WI38 (cell line): ENCODE measurements around the gene GPX8.

ENCODE experiments used
- H3K4me3 ChIP-seq: 2 replicates; pipeline ENCODE4 v1.5.1; 2011; ENCODE audit warnings: low read depth, mild to moderate bottlenecking, control low read depth, low read length
- TF ChIP-seq, protein P1 (sequence below): IDR thresholded peaks from 2 replicates; pipeline ENCODE4 v1.5.1; 2012; ENCODE audit warnings: low read depth, mild to moderate bottlenecking, control low read depth, low read length

GPX8 gene

DNA sequence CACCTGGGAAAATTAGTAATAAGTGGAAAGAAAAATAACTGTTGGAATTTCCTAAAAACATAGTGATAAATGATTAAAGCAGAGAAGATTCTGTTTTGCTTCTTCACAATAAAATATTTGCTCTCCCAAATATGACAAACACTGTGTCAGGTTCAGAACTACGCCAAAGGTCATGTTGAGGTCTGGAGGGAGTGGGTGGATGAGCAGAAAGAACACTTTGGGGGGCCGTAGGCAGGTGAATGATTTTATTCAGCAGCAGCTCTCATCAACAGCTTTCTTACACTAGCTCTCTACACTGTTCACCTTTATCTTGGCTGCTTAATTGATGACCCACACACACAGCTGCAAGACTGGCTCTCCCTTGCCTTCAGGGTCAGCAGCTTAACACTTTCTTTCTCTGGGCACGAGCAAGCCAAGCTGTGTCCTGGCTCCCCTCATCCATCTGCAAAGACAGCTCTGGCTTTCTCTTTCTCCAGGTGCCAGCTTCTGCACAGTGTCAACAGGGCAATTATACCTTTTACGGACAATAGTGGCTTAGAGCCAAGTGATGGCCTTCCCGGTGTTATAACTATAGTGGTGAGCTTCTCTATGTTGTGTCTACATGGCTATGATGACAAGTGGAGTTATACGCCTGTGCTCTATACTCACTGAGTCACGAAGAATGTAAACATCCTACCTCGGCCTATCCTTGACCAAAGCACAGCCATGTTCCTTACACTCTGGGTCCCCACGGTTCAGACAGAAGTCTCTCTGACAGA lies 18.9 kb upstream of the GPX8 start:
- TF ChIP-seq, protein P1, sequence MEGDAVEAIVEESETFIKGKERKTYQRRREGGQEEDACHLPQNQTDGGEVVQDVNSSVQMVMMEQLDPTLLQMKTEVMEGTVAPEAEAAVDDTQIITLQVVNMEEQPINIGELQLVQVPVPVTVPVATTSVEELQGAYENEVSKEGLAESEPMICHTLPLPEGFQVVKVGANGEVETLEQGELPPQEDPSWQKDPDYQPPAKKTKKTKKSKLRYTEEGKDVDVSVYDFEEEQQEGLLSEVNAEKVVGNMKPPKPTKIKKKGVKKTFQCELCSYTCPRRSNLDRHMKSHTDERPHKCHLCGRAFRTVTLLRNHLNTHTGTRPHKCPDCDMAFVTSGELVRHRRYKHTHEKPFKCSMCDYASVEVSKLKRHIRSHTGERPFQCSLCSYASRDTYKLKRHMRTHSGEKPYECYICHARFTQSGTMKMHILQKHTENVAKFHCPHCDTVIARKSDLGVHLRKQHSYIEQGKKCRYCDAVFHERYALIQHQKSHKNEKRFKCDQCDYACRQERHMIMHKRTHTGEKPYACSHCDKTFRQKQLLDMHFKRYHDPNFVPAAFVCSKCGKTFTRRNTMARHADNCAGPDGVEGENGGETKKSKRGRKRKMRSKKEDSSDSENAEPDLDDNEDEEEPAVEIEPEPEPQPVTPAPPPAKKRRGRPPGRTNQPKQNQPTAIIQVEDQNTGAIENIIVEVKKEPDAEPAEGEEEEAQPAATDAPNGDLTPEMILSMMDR = no peak

DNA sequence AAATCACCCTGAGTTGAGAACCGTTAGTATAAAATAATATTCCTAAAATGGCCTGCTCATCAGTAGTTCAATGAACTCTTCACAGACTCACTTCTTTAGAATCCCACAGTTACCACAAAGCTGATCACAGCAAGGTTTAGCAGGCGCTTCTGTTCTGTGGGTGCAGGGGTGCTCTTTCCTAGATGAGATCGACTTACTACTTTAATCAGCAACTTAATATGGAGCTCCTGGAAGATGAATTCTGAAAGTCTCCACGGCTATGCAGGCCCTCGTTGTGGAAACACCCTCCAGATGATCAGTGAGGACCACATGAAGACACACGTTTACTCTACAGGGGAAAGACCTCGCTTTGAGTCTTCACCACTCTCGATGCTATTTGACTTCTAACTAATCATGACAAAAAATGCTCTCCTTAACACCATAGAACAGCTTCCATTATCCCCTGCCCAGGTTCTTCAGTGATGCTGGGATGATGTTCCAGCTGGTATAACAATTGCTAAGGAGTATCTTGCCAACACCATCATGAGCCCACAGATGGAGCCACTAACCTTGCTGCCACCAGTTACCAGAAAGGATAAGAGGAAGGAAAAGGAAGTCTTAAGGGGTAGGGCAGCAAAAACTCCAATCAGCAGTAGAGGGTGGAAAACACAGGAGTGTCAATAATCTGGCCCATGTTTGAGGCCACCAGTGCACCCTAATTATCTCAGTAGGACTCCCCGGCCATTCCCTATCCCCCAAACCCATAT lies 17.9 kb upstream of the GPX8 start:
- H3K4me3 ChIP-seq = no peak overlapping the region
- TF ChIP-seq, protein P1 = no peak

More for the DNA sequence above, 18.9 kb upstream of the GPX8 start:
- H3K4me3 ChIP-seq = no peak overlapping the region

DNA sequence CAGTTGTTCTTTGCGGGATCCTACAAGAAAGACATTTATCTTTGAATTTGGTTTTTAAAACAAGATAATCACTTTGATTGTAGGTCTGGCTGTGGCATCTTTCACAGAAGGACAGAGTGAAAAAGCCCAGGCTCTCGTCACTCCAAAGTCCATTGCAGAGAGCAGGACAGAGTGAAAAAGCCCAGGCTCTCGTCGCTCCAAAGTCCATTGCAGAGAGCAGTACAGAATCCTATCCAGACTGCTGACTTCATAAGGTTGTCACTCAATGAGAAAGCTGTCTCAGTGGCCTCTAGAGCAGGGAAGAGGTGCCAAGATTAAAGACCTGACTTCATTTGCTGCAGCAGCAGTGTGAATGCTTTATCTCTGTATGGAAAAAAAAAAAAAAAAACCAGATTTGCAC lies 16.3 kb upstream of the GPX8 start:
- TF ChIP-seq, protein P1 = no peak
- no peak overlapping the region for H3K4me3 ChIP-seq

DNA sequence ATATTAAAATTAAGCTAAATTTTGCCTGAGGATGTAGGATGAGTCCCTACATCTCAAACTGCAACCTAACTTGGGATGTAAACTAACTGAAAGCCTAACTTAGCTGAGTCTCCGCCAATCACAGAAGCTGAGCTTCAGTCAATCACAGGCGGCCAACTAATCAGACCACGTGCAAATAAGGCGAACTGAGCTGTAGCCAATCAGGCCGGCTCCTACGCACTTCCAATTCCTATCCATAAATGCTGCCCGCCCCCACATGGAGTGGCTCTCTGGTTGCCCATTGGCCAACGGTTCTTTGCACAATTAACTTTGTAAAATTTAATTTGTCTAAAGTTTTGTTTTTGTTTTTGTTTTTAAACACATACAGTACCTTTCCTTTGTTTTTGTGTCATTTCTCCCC lies 13.9 kb upstream of the GPX8 start:
- no peak overlapping the region for H3K4me3 ChIP-seq
- TF ChIP-seq, protein P1 = no peak

DNA sequence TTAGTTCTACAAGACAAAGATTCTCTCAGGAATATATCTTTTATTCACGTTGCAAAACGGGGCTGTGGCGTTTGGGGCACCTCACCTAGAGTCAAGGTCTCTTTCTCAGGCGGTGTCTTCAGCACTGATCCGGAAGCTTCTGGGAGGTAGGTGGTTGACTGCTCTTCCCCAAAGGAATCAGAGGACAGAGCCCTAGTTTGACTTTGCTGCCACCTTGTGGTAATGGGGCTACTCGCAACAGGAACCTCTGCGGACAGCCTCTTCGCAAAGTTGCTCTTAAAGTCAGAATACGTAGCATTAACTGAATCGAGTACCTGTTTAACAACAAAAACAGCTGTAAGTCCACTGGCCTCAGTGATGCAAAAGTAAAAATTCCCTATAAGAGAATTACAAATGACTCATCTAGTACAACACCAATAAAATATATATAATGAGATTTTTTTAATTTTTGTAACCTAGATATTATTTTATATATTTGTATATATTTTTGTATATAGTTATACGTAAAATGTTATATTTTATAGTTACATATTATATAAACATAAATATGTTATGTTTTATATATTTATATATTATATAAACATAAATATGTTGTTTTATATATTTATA lies 13.3 kb upstream of the GPX8 start:
- H3K4me3 ChIP-seq = no peak overlapping the region
- TF ChIP-seq, protein P1 = peak; percentile 96

DNA sequence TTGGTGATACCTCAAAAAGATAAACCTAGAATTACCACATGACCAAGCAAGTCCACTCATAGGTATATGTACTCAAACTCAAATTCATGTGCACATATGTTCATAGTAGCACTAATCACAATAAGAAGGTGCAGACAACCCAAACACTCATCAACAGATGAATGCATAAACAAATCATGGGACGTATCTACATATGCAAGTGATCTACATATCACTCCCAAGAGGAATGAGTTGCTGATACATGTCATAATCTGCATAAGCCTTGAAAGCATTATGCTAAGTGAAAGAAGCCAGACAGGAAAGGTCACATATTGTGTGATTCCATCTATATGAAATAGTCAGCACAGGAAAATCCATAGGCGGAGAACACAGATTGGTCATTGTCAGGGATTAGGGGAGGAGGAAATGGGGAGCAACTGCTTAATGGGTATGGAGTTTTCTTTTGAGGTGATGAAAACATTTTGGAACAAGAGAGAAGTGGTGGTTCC lies 10.6 kb upstream of the GPX8 start:
- TF ChIP-seq, protein P1 = no peak
- H3K4me3 ChIP-seq = no peak overlapping the region
